GM12878 (cell line): Measurements from ENCODE around the gene CWC27. TPM values are rescaled to one million over a fixed set of nuclear protein-coding genes. Genes with fewer than 3 reads are reported as not detected.
A peak's percentile ranks its signal among the peaks of the same experiment; 100 is the strongest.

ENCODE experiments used
- ATAC-seq: fragments of 200-7000 bp; cut with Tn5 transposase; 3 replicates; pipeline ENCODE4 v1.9.1; 2020; ENCODE audit warnings: mild to moderate bottlenecking, moderate library complexity
- BruUV-seq: library from RNA; stranded (reverse); fragments of 400-500 nt; replicated peaks from 2 replicates; lab custom pipeline; 2021; lab: Mats Ljungman, UMichigan
- CTCF ChIA-PET: fragments of 300-600 bp; sonication (Branson Sonifier 250); formaldehyde crosslinking; extraction: SDS; loops from one replicate; lab custom pipeline; 2021; ENCODE audit warnings: inconsistent platforms; lab: Yijun Ruan, JAX
- POLR2A ChIA-PET: fragments of 350-600 bp; formaldehyde crosslinking; extraction: SDS; loops from one replicate; lab custom pipeline; 2021; ENCODE audit warnings: inconsistent platforms; lab: Charles Lee
- RAD21 ChIA-PET: fragments of 300-600 bp; sonication (Branson Sonifier 250); formaldehyde crosslinking; loops from one replicate; lab custom pipeline; 2023; ENCODE audit warnings: antibody characterized with exemption; ENCODE audit not compliant: unreplicated experiment; lab: Charles Lee
- SMC1A ChIA-PET: fragments of 300-600 bp; sonication (Branson Sonifier 250); formaldehyde crosslinking; loops from one replicate; lab custom pipeline; 2023; ENCODE audit not compliant: unreplicated experiment, uncharacterized antibody; lab: Charles Lee
- DNase-seq: peaks from one replicate; pipeline ENCODE4 v3.0.0-alpha.2; 2011; ENCODE audit warnings: low read depth, low spot score
- FAIRE-seq: peaks from 3 replicates; lab custom pipeline; 2011; peaks lifted over from hg19 to GRCh38; lab: Jason Lieb, UNC
- H2AFZ ChIP-seq: 2 replicates; pipeline ENCODE4 v1.6.0; 2011; ENCODE audit warnings: low read depth, low read length, control low read depth; ENCODE audit not compliant: control insufficient read depth
- H3K27ac ChIP-seq: 2 replicates; pipeline ENCODE4 v1.5.1; 2011; ENCODE audit warnings: control low read depth; ENCODE audit not compliant: control insufficient read depth, insufficient read depth
- H3K27me3 ChIP-seq, 2 experiments: replicated peaks in 1 of 2; 2 replicates each; pipeline versions ENCODE4 v1.6.0 to v1.6.1; 2011; ENCODE audit warnings: low read length in 1 of 2; ENCODE audit not compliant: control insufficient read depth in 2 of 2, insufficient read depth in 2 of 2
- H3K36me3 ChIP-seq, 2 experiments: 2 replicates each; pipeline ENCODE4 v1.5.1; 2011; ENCODE audit warnings: low read length in 1 of 2; ENCODE audit not compliant: control insufficient read depth in 2 of 2, insufficient read depth in 2 of 2
- H3K4me1 ChIP-seq: 2 replicates; pipeline ENCODE4 v1.6.1; 2011; ENCODE audit warnings: mild to moderate bottlenecking, low read length, moderate library complexity, mixed read lengths; ENCODE audit not compliant: control insufficient read depth, insufficient read depth
- H3K4me2 ChIP-seq: 2 replicates; pipeline ENCODE4 v1.6.0; 2011; ENCODE audit warnings: control low read depth; ENCODE audit not compliant: control insufficient read depth, insufficient read depth
- H3K4me3 ChIP-seq: fragments of 200-600 bp; sonication (generic); 2 replicates; pipeline ENCODE4 v1.5.1; 2016
- H3K79me2 ChIP-seq: 2 replicates; pipeline ENCODE4 v1.6.0; 2011; ENCODE audit warnings: low read length; ENCODE audit not compliant: control insufficient read depth, insufficient read depth
- H3K9ac ChIP-seq: 2 replicates; pipeline ENCODE4 v1.8.0; 2011; ENCODE audit warnings: low read length, control low read depth, mixed read lengths; ENCODE audit not compliant: control insufficient read depth, insufficient read depth
- H3K9me3 ChIP-seq: replicated peaks from 3 replicates; pipeline ENCODE4 v1.5.1; 2011; ENCODE audit warnings: mild to moderate bottlenecking, low read length; ENCODE audit not compliant: control insufficient read depth, insufficient read depth
- H4K20me1 ChIP-seq: 2 replicates; pipeline ENCODE4 v1.6.0; 2011; ENCODE audit not compliant: control insufficient read depth, insufficient read depth
- CBFB ChIP-seq: IDR thresholded peaks from 2 replicates; pipeline ENCODE4 v1.6.1; 2016; ENCODE audit warnings: antibody characterized with exemption, low read depth
- CREM ChIP-seq: IDR thresholded peaks from 2 replicates; pipeline ENCODE4 v1.6.1; 2014; ENCODE audit warnings: antibody characterized with exemption, low read depth
- HDAC2 ChIP-seq: fragments of 200-600 bp; sonication (generic); IDR thresholded peaks from 2 replicates; pipeline ENCODE4 v1.6.1; 2017
- HDGF ChIP-seq: fragments of 450-650 bp; IDR thresholded peaks from 2 replicates; pipeline ENCODE4 v1.6.1; 2016; ENCODE audit warnings: antibody characterized with exemption
- NR2F1 ChIP-seq: fragments of 450-650 bp; conservative IDR thresholded peaks from 2 replicates; pipeline ENCODE4 v1.6.1; 2017; ENCODE audit warnings: mild to moderate bottlenecking
- RB1 ChIP-seq: fragments of 450-650 bp; formaldehyde crosslinking; IDR thresholded peaks from 2 replicates; pipeline ENCODE4 v1.6.1; 2017; ENCODE audit warnings: mild to moderate bottlenecking, borderline replicate concordance
- RELA ChIP-seq: fragments of 450-650 bp; IDR thresholded peaks from 2 replicates; pipeline ENCODE4 v1.8.0; 2014; ENCODE audit warnings: borderline replicate concordance; ENCODE audit not compliant: partially characterized antibody
- SMAD5 ChIP-seq: IDR thresholded peaks from 2 replicates; pipeline ENCODE4 v1.6.1; 2016; ENCODE audit warnings: antibody characterized with exemption, low read depth
- SREBF1 ChIP-seq: IDR thresholded peaks from 2 replicates; pipeline ENCODE4 v1.6.1; 2012; ENCODE audit warnings: mild to moderate bottlenecking, low read length
- TCF12 ChIP-seq: IDR thresholded peaks from 2 replicates; pipeline ENCODE4 v1.6.1; 2011; ENCODE audit warnings: low read depth, mild to moderate bottlenecking, low read length
- USF1 ChIP-seq: IDR thresholded peaks from 2 replicates; pipeline ENCODE4 v1.6.1; 2011; ENCODE audit warnings: borderline replicate concordance, low read depth, mild to moderate bottlenecking, moderate library complexity, mixed read lengths, low read length; ENCODE audit not compliant: insufficient read depth; ENCODE audit errors: extremely low read length
- ZNF274 ChIP-seq: IDR thresholded peaks from one replicate; pipeline ENCODE4 v1.8.0; 2011; ENCODE audit not compliant: insufficient read length, insufficient read depth
- ZNF592 ChIP-seq: fragments of 450-650 bp; IDR thresholded peaks from 2 replicates; pipeline ENCODE4 v1.6.1; 2017; ENCODE audit warnings: mild to moderate bottlenecking, moderate library complexity
- WGBS: methylation state at CpG from one replicate; pipeline ENCODE4 v1.1.6; 2016; ENCODE audit warnings: low lambda C conversion rate; ENCODE audit not compliant: insufficient replicate concordance, insufficient coverage; ENCODE audit errors: missing lambda C conversion rate; 5-methylcytosine and 5-hydroxymethylcytosine counted together
- in situ Hi-C: fragments of 300-500 bp; cut with MboI; formaldehyde crosslinking; loops from 9 replicates; pipeline ENCODE4 v1.14.3; 2018; ENCODE audit warnings: mixed read lengths
- intact Hi-C: fragments of 100-400 bp; cut with micrococcal nuclease; formaldehyde crosslinking; loops from one replicate; pipeline ENCODE4 v1.14.2; 2022; ENCODE audit not compliant: unreplicated experiment
- polyA plus RNA-seq, 11 experiments: library from polyadenylated mRNA; depleted of rRNA in 4 of 11; unstranded in 6 of 11; stranded (reverse) in 5 of 11; fragments of >200 nt; fragmentation: Nextera tagmentation in 4 of 11; fragmentation: Illumina TruSeq in 1 of 11; extraction: Ambion mirVana in 4 of 11; extraction: Trizol in 1 of 11; gene quantifications; 1 replicate in 1 of 11; 2 replicates in 10 of 11; pipeline versions ENCODE4 v1.2.1 to v1.2.3, GENCODE V29; 2011 to 2016; ENCODE audit warnings: inconsistent platforms in 2 of 11, missing spikeins in 2 of 11, low read depth in 1 of 11
- total RNA-seq, 4 experiments: library from RNA; depleted of rRNA in 3 of 4; stranded (reverse); fragments of >200 nt in 3 of 4; fragmentation: Illumina TruSeq in 1 of 4; extraction: Trizol in 1 of 4; gene quantifications; 2 replicates each; pipeline versions ENCODE4 v1.2.1 to v1.2.3, GENCODE V29; 2013 to 2021

CWC27 gene
- total and polyA plus RNA-seq, 10 of the 15 experiments (the other 5 are each of a cell fraction or from before 2014, with no cell fraction given): 21.7 to 61.9 (median 47.0) TPM

- WGBS: 100% methylated on average over 1 of the region's 1 CpG
- H2AFZ ChIP-seq: no peak overlapping the region
- no peaks in the 10 kb centered on the region for H4K20me1 ChIP-seq
- intact Hi-C loops (no loop called here), in situ Hi-C loops (no loop called here)
- TF ChIP-seq TCF12 (no peak), NR2F1 (no peak), CREM (no peak), RELA (no peak), ZNF274 (no peak), SMAD5 (no peak), ZNF592 (no peak), HDGF (no peak), CBFB (no peak), HDAC2 (no peak), SREBF1 (no peak), USF1 (no peak), RB1 (no peak)
- FAIRE-seq (peak; percentile 23), ATAC-seq (no peak), DNase-seq (no peak)
- ChIA-PET POLR2A (no interaction called here), CTCF (no interaction called here), SMC1A (no interaction called here), RAD21 (no interaction called here)
- no peak overlapping the region for H3K4me2 ChIP-seq
- no peaks in the 10 kb centered on the region for H3K27me3 ChIP-seq
- no peak overlapping the region for H3K27ac ChIP-seq
- H3K79me2 ChIP-seq: no peaks in the 10 kb centered on the region
- no peak overlapping the region for H3K4me3 ChIP-seq
- no TSS peak for BruUV-seq
- H3K9ac ChIP-seq: no peak overlapping the region
- no peaks in the 10 kb centered on the region for H3K9me3 ChIP-seq
- peaks cover 0 to 2% of the 10 kb centered on the region in 2 experiments; a peak in 1 of 4 replicates for H3K36me3 ChIP-seq
- no peaks in the 10 kb centered on the region for H3K4me1 ChIP-seq
Observed at GRCh38 chr5:64742411-64742810, 26.3 kb upstream of the CWC27 start.
